A172 (cell line): ENCODE data around the gene ALPK1. TPM values are rescaled to one million over a fixed set of nuclear protein-coding genes. Genes with fewer than 3 reads are reported as not detected.

Experiments used
- DNase-seq: peaks from one replicate; pipeline ENCODE4 v3.0.0-alpha.2; 2015; ENCODE audit warnings: low spot score
- total RNA-seq: library from RNA; depleted of rRNA; stranded (reverse); fragments of >200 nt; shearing (Covaris generic); gene quantifications from 2 replicates; pipeline ENCODE4 v1.2.3, GENCODE V29; 2014

The ALPK1 gene
- total RNA-seq, 1 experiment from 2014 or later: 8.8 TPM

DNA sequence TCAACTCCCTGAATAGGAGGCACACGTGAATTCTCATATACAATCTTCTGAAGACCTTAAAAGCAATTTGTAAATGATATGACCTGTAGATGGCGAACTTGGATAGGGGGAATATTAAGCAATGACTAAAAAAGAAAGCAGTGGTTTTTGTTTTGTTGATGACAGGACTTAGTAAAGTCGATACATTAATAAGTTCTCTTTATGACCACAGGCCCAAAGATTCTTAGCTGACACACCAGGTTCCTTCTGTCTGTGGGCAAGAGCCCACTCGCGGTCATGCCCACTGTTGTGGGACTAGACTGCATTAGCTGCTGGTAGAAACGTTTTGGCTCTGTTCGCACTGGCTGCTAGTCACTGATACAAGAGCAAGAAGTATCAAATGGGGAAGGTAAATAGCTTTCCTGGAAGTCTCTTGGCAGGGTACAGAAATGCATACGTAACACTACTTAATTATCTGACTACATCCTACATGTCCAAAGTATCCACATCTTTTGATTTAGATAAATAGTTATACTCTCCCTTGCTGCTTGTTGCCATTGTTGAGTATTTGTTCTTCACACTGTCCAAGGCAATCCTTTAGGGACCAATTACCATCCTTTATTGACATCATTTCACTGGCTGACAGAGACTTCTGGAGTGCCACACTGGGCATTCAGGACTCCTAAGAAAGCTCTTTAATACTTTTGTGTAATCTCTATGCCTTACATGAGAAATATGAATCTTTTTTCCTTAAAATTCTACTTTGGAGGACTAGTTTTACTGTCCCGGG, 31.0 kb downstream of the ALPK1 start:
- DNase-seq: peak; percentile 36

DNA sequence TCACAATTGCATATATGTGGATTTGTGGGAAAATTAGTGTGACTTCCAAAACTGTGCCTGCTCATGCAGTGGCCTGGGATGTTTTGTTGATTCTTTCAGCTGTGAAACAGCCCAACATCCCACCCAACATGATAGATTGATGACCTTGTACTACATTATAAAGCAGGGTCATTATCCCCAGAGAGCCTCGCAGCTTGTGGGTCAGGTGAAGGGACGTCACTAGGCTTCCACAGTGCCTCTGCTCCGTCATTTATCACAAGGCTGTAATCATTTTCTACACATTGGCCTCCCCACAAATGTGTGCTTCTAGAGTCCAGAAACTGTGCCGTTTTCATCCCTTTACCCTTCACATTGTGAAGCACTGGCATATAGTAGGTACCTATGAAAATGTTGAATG, 31.6 kb downstream of the ALPK1 start:
- no peak for DNase-seq

DNA sequence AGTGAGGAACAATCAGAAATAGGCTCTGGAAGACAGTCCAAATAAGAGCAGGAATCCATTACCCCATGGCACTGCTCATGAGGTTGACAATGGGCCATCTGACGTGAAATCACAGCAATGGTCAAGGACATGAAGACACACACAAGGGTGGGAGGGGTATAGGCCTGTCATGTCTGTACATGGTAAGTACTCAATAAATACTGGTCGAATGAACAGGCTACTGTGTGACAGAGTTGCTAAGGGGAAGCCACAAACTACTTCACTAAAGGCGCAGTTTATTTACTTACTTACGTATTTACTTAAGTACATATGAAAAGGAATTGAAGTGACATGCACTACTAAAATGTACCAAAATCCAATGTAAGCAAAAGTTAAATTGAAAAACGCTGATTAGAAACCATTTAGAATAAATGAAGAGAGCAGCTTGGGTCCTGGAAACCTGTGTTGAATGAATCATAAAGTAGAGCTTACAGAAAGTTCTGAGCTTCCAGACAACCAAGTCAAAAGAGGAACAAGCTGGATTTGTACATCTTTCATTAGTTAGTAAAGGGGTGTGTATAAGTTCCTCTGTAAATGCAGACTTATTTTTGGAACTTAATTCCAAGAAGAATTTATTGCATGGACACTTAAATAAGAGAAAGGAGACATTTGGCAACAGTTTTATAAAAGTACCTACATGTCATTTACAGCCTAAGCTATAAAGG, 32.7 kb downstream of the ALPK1 start:
- no peak for DNase-seq

DNA sequence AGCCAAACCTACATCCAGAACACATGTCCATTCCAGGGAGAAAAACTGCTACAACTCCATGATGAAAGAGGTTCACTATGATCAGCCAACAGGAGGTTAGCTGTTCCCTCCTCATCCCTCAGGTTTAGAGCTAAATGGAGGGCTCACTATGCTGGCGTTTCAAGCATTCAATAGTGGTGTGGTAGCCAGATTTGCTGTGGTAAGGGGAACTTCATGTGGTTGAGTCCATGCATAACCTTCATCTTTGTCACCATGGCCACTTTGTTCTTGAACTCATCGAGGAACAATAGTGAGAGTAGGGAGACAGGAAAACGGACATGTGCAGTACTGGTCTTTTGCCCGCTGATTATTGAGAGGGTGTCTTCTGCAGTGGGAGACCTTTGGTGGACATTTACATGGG, 33.8 kb downstream of the ALPK1 start:
- DNase-seq: no peak

DNA sequence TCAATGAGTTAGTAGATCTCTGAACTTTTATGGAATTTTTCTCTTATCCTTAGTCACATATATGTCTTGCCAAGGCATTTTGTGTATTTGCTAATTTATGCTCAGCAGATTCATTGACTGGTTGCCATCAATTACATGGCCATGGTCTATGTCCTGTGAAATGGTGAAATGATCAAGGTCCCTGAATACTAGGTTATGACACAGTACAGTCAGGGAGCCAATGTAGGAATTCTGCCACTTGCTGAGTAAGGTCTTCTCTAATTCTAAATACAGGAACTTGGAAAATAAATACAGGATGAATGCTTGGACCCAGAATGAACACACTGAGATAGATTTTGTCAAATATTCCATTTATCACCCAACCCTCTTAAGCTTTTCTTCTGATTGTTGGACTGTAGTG, 35.2 kb downstream of the ALPK1 start:
- no peak for DNase-seq

DNA sequence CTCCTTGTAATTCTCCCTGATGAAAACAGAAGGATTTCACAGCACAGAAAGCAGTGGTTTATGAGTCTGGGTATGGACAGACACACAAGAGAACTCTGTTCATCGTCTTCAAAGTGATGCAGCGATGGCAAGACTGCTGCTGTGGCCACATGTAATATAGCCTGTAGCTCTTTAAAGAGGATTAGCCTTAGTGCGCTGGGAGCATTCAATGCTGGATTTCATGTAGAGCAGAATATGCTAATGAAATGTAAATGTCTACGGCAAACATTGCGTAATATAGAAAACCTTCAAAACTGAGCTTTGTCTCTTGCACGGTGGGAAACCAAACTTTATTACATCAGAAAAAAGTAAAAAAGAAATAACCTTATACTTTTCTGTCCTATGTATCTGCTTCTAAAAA, 42.9 kb downstream of the ALPK1 start:
- no peak for DNase-seq

DNA sequence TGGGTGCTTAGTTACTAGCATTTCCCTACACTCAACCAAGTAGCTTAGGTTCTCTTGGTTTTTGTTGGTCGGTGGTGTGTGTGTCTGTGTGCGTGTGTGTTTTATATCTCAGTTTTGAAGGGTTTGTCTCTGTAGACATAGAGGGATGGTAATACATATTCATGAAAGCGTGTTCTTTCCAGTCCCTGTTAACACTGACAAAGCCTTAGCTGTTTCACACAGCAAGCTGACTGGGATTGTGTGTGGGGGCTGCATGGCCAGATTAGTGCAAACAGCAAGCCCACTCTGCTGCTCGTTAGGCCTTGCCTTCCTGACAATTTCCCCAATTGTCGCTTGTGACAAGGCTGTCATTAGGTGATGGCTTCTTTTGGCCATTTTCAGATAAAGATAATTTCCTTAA, 43.9 kb downstream of the ALPK1 start:
- DNase-seq: no peak

DNA sequence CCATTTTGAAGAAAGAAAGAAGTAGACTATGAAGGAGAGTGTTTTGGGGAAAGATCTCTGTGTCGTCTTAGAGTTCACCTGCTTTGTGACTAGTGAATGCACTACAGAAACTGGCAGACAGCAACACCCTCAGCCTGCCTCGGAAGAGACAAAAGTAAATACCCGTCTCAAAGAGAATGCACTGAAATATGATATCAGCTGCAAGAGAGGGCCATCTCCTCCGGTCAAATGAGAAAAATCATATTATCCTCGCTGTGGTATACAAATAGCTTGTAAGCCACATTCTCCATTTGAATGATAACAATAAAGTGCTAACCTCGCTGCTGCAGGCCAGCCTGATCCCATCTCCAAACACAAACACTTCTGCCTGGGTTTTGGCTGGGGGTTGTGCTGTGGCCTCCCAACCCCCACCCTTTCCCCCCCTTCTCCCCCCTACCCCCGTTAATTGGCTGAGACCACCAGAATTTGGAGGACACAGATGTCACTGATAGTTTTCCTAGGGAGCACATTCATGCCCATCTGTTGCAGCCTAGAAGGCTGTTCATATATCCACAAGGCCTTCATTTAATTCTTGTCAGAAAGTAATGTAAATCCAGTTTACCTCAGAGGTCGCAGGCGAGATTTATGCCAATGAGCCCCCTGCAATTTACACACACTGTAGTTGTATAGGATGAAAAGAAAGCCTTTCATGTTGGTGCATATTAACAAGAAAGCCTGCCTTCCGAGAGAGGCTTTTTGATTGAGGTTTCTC, 46.3 kb downstream of the ALPK1 start:
- DNase-seq: no peak

DNA sequence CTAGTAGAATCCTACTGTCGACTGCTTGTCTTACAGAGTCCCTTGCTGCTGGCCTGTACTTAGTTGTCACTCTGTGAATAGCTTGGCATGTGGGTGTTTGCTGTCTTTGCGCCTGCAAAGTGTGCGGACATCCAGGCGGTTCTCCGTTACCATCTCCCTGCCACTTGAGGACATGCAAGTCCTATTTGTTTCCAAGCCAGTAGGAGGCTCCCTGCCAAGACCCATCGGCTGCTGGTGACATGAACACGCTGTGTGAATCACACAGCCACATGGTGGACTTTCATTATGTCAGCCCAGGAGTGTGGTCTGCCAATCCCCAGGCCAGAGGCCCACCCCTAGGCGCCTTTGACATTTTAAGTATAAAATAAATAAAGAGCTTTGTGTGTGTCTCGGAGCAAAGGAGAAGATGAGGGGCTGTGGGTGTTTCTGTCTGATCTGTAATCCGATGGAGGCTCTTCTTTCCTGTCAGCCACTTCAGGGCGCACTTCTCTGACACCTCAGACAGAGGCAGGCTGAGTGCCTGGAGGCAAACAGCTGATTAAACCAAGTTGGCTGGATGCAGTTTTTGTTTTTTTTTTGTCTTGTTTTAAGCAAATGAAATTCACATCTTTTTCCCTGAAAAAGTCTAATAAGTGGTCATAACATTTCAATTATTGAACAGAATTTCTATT, 51.5 kb downstream of the ALPK1 start:
- DNase-seq: peak; percentile 38

DNA sequence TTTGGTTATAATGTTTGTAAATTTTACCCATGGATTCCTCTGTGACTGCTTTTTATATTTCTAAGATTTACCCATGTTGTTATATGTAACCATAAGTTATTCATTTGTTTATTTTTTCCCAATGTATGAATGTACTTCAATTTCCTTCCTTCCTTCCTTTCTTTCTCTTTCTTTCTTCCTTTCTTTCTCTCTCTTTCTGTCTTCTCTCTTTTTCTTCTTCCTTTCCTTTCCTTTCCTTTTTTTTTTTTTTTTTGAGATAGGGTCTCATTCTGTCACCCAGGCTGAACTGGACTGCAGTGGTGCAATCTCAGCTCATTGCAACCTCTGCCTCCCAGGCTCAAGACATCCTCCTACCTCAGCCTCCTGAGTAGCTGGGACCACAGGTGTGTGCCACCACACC, 55.6 kb downstream of the ALPK1 start:
- no peak for DNase-seq

DNA sequence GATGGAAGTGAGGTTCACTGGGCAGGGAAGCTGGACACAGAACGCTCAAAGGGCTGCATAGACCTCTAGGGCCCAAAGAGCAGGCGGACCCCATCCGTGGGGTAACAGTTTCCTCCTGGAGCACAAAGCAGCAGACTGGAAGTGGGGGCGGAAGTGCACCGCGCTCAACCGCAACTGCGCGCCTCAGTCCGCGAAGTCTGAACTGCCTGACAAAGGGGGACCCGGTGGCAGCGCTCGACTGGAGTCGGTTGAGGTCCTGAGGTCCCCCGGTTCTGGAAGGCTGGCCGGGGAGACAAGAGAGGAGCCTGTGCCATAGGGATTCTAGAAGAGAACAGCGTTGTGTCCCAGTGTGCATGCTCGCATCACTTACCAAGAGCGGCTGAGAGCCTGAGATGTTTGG, 58.5 kb downstream of the ALPK1 start:
- DNase-seq: no peak

DNA sequence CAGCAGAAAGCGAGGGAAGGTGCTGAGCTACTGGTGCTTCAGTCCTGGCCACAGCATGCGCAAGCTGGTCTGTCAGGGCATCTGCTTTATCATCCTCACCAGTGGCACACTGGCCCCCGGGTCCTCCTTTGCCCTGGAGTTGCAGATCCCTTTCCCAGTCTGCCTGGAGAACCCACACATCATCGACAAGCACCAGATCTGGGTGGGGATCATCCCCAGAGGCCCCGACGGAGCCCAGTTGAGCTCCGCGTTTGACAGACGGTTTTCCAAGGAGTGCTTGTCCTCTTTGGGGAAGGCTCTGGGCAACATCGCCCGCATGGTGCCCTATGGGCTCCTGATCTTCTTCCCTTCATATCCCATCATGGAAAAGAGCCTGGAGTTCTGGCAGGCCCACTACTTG, 60.3 kb downstream of the ALPK1 start:
- DNase-seq: no peak

DNA sequence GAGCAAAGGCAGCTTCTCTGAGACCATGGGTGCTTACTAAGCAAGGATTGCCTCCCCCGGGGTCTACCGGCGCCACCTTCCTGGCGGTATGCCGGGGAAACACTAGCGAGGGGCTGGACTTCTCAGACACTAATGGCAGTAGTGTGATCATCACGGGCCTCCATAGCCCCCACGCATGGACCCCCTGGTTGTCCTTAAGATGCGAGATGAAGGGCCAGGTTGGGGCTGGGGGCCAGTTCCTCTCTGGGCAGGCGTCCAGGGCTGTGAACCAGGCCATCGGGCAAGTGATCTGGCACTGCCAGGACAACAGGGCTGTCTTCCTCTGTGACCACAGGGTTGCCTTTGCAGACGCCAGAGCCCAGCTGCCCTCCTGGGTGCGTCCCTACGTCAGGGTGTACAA, 60.7 kb downstream of the ALPK1 start:
- DNase-seq: no peak

DNA sequence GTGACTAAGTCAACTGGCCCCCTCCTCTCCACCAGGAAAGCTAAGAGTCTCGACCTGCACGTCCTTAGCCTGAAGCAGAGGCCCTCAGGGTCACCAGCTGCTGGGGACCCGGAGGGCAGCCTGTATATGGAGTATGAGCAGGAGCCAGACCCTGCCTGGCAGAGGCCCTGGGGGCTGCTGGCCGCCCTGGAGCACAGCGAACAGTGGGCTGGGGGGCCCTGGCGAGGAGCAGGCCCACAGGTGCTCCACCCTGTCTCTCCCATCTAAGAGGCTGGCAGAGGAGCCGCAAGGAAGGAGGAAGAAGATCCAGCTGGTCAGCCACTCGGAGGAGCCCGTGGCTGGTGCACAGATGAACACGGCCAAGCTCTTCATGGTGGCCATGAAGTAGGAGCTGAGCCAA, 61.2 kb downstream of the ALPK1 start:
- DNase-seq: no peak

DNA sequence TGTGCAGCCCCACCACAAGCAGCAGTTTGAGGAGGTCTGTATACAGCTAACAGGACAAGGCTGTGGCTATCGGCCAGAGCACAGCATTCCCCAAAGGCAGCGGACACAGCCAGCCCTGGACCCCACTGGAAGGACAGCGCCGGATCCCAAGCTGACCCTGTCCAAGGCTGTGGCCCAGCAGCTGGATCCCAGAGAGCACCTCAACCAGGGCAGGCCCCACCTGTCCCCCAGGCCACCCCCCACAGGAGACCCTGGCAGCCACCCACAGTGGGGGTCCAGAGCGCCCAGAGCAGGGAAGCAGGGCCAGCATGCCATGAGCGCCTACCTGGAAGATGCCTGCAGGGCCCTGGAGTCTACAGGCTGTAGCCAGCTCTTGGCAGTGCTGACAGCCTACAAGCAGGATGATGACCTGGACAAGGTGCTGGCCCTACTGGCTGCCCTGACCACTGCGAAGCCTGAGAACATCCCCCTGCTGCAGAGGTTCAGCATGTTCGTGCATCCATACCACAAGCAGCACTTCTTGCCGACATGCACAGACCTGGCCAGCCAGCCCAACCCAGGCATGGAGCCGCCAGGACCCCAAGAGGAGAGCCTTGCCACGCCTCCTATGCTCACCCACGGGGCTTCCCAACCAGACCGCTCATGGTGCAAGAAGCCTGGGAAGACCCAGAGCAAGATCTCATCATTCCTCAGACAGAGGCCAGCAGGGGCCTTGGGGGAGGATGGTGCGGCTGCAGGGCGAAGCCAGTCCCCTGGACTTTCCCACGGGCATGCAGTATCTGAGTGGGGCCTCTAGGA, 62.0 kb downstream of the ALPK1 start:
- DNase-seq: no peak

DNA sequence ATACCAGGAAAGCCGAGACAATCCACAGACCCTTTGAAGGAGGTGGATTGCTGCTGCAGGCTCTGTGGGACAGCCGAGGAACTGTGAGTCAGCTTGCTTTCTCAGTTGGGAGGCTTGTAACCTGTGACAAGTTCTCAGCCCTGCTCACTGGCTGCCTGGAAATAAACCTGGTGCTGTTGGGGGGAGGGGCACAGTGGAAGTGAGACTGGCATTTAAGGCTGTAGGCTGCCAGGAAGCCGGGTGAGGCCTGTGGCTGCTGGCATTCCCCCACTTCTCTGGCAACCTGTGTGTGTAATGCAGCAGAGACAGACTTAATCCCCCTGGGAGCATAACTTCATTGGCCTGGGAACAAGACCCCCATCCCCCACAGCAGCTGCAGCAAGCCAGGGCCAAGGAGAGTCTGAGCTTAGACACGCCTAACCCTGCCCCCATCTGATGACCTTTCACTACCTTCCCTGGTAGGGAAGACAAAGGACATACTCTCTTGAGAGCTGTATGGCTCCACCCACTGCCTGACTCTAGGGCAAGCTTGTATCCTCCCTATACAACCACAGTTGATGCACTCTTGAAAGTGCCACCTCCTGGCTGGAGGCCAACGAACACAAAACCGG, 64.1 kb downstream of the ALPK1 start:
- peak; percentile 14 for DNase-seq

DNA sequence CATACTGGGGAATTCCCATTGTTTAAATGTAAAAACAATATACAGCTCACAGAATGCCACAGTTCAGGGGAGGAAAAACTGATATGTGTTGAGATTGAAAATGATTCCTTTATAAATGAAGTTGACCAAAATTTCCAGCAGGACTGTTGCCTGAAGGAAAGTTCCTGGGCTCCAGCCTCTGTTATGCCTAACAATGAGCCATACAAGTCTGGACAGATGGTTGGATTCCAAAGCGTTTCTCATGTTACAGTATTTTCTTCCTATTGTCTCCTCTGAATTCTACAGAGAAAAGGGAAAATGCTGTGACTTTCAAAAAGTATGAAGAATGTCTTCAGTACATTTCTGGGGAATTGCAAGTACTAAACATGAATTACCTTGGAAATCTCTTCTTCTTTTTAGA, 73.3 kb downstream of the ALPK1 start:
- no peak for DNase-seq

DNA sequence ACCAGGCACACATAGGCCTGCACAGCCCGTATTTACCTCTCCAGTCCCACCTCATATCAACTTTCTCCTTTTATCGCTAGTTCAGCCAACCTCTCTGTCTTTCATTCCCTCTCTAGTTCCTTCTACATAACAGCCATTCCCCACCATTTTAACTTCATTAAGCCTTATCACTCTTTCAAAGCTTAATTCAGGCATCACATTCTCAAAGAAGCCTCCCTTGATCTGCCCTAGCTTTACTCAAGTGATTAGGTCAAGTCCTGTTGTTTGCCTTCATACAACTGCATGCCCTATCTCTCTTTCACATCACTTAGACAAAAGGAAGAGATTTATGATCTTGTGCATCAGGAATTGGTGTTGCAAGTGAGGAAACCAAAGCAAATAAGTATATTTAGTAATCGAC, 74.2 kb downstream of the ALPK1 start:
- no peak for DNase-seq

DNA sequence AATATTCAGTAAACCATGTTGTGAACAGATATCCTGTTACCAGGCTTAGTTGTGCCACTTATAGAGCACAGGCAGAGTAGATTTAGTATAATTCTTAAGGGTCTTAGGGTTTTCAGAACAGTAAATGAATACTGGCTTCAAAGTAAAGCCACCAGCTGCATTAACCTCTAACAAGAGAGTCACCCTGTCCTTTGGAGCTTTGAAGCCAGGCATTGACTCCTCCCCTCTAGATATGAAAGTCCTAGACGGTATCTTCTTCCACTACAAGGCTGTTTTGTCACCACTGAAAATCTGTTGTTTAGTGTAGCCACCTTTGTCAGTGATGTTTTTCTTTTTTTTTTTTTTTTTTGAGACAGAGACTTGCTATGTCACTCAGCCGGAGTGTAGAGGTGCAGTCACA, 77.7 kb downstream of the ALPK1 start:
- no peak for DNase-seq

DNA sequence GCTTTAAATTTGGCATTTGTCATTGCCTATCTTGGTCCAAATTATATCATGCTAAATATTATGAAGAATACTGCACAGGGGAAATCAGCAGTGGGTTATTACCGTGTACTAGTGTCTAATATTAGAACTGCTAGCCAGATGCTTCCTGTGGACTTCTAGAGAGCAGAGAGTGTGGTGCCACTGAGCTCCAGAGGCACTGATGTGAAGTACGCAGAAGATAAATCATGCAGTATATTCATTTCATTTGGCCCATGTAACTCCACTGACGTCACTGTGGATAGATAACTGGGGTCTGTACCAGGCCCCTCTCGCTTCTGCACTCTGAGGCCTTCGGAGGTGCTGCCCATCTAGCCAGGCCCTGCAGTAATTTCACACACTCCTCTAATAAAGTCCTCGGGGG, 80.0 kb downstream of the ALPK1 start:
- DNase-seq: no peak

DNA sequence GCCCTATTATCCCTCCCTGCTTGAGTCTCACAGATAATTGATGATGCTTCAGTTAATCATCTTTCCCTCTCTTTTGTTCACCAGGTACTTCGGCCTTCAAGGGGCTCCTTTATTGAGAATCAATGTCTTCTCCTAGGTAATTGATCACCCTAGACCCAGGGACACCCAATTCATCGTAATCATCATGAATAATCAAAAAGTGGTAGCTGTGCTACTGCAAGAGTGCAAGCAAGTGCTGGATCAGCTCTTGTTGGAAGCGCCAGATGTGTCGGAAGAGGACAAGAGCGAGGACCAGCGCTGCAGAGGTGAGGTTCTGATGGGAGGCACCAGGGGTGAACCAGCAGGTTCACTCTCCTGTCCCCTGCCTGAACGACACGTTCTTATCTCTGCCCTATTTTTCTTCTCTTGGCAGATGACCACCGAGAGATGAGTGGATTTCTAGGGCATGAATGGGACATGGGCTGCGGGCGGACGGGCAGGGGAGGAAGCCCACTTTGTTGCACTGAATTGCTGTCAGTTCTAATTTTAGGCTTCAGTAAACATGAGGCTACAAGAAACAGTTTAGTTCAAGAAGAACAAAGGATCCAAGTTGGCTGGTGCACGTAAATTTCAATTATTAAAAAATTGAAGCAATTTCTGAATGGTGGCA, 80.5 kb downstream of the ALPK1 start:
- no peak for DNase-seq
